HG03066 (cell line): ENCODE measurements around the gene PCDH9.

ENCODE experiments used
- ATAC-seq: cut with Tn5 transposase; IDR thresholded peaks from one replicate; pipeline ENCODE4 v1.9.1; 2021; ENCODE audit warnings: low read depth; ENCODE audit not compliant: unreplicated experiment

The PCDH9 gene

GRCh38 chr13:66557357-66557756 is 672.8 kb downstream of the PCDH9 start:
- ATAC-seq: no peak

GRCh38 chr13:66556306-66556705 is 673.8 kb downstream of the PCDH9 start:
- ATAC-seq: no peak

GRCh38 chr13:66553391-66553790 is 676.7 kb downstream of the PCDH9 start:
- no peak for ATAC-seq

GRCh38 chr13:66551128-66551527 is 679.0 kb downstream of the PCDH9 start:
- no peak for ATAC-seq

- ATAC-seq: no peak
Measured at GRCh38 chr13:66547685-66548084, 682.5 kb downstream of the PCDH9 start.

- ATAC-seq: no peak
Measured at GRCh38 chr13:66546534-66547379, 683.4 kb downstream of the PCDH9 start.

GRCh38 chr13:66543780-66544179 is 686.4 kb downstream of the PCDH9 start:
- ATAC-seq: no peak

GRCh38 chr13:66537417-66537816 is 692.7 kb downstream of the PCDH9 start:
- no peak for ATAC-seq

- ATAC-seq: no peak
Measured at GRCh38 chr13:66536746-66537145, 693.4 kb downstream of the PCDH9 start.

- no peak for ATAC-seq
Measured at GRCh38 chr13:66534561-66534960, 695.6 kb downstream of the PCDH9 start.

GRCh38 chr13:66532845-66533244 is 697.3 kb downstream of the PCDH9 start:
- ATAC-seq: no peak

- no peak for ATAC-seq
Measured at GRCh38 chr13:66532146-66532545, 698.0 kb downstream of the PCDH9 start.

- no peak for ATAC-seq
Measured at GRCh38 chr13:66530686-66531085, 699.5 kb downstream of the PCDH9 start.

GRCh38 chr13:66530158-66530557 is 700.0 kb downstream of the PCDH9 start:
- ATAC-seq: no peak

GRCh38 chr13:66528944-66529576 is 701.1 kb downstream of the PCDH9 start:
- no peak for ATAC-seq

- ATAC-seq: no peak
Measured at GRCh38 chr13:66528180-66528579, 702.0 kb downstream of the PCDH9 start.

GRCh38 chr13:66520511-66521355 is 709.4 kb downstream of the PCDH9 start:
- ATAC-seq: no peak

- no peak for ATAC-seq
Measured at GRCh38 chr13:66519259-66519658, 710.9 kb downstream of the PCDH9 start.

- no peak for ATAC-seq
Measured at GRCh38 chr13:66518068-66518467, 712.1 kb downstream of the PCDH9 start.

GRCh38 chr13:66513728-66514127 is 716.4 kb downstream of the PCDH9 start:
- no peak for ATAC-seq

- no peak for ATAC-seq
Measured at GRCh38 chr13:66509175-66509574, 721.0 kb downstream of the PCDH9 start.
